H9 (cell line): ENCODE data around the gene EFNA5. TPM values are rescaled to one million over a fixed set of nuclear protein-coding genes. Genes with fewer than 3 reads are reported as not detected.

Source experiments
- DNase-seq: peaks from one replicate; pipeline ENCODE4 v3.0.0-alpha.2; 2017
- H2AFZ ChIP-seq: one replicate; pipeline ENCODE4 v1.6.1; 2013; ENCODE audit warnings: mild to moderate bottlenecking, low read length, control low read depth, moderate library complexity
- H2AK5ac ChIP-seq: 2 replicates; pipeline ENCODE4 v1.6.1; 2013; ENCODE audit warnings: low read length, control low read depth, mixed read lengths; ENCODE audit not compliant: insufficient read length
- H2BK120ac ChIP-seq: one replicate; pipeline ENCODE4 v1.6.1; 2013; ENCODE audit warnings: low read depth, mild to moderate bottlenecking, low read length, control low read depth, inconsistent platforms; ENCODE audit not compliant: poor library complexity, severe bottlenecking
- H2BK12ac ChIP-seq: 2 replicates; pipeline ENCODE4 v1.6.1; 2013; ENCODE audit warnings: low read length, control low read depth, mixed read lengths, low read depth; ENCODE audit not compliant: insufficient read length
- H2BK15ac ChIP-seq: 2 replicates; pipeline ENCODE4 v1.6.1; 2013; ENCODE audit warnings: low read depth, low read length, control low read depth
- H2BK20ac ChIP-seq: one replicate; pipeline ENCODE4 v1.6.1; 2013; ENCODE audit warnings: low read depth, mild to moderate bottlenecking, low read length, control low read depth, inconsistent platforms; ENCODE audit not compliant: poor library complexity, severe bottlenecking
- H2BK5ac ChIP-seq: 2 replicates; pipeline ENCODE4 v1.6.1; 2013; ENCODE audit warnings: low read length, control low read depth, mixed read lengths; ENCODE audit not compliant: insufficient read length
- H3K14ac ChIP-seq: 2 replicates; pipeline ENCODE4 v1.6.1; 2013; ENCODE audit warnings: low read length, control low read depth; ENCODE audit not compliant: insufficient read depth
- H3K18ac ChIP-seq: 2 replicates; pipeline ENCODE4 v1.6.1; 2013; ENCODE audit warnings: low read depth, mild to moderate bottlenecking, mixed read lengths, low read length, control low read depth; ENCODE audit not compliant: insufficient read length
- H3K23ac ChIP-seq: 2 replicates; pipeline ENCODE4 v1.6.1; 2013; ENCODE audit warnings: low read length, control low read depth, mixed read lengths, low read depth; ENCODE audit not compliant: insufficient read length
- H3K23me2 ChIP-seq: 2 replicates; pipeline ENCODE4 v1.6.1; 2013; ENCODE audit warnings: low read depth, mild to moderate bottlenecking, mixed read lengths, low read length, control low read depth; ENCODE audit not compliant: insufficient read length, poor library complexity, severe bottlenecking
- H3K27ac ChIP-seq: 2 replicates; pipeline ENCODE4 v1.5.1; 2013; ENCODE audit warnings: low read length, control low read depth, mixed read lengths, low read depth; ENCODE audit not compliant: insufficient read length
- H3K27me3 ChIP-seq: 2 replicates; pipeline ENCODE4 v1.6.1; 2013; ENCODE audit warnings: low read length, control low read depth, inconsistent platforms; ENCODE audit not compliant: insufficient read depth
- H3K4ac ChIP-seq: 2 replicates; pipeline ENCODE4 v1.6.1; 2013; ENCODE audit warnings: low read depth, mild to moderate bottlenecking, control low read depth, inconsistent platforms, low read length, moderate library complexity
- H3K4me1 ChIP-seq: 2 replicates; pipeline ENCODE4 v1.6.1; 2013; ENCODE audit warnings: low read length, control low read depth, inconsistent platforms; ENCODE audit not compliant: insufficient read depth
- H3K4me2 ChIP-seq: 2 replicates; pipeline ENCODE4 v1.6.1; 2013; ENCODE audit warnings: low read length, control low read depth, mixed read lengths; ENCODE audit not compliant: insufficient read length, insufficient read depth
- H3K56ac ChIP-seq: 2 replicates; pipeline ENCODE4 v1.6.1; 2013; ENCODE audit warnings: low read depth, mild to moderate bottlenecking, mixed read lengths, low read length, control low read depth; ENCODE audit not compliant: insufficient read length
- H3K79me1 ChIP-seq: 2 replicates; pipeline ENCODE4 v1.6.1; 2013; ENCODE audit warnings: low read depth, mild to moderate bottlenecking, moderate library complexity, low read length, control low read depth, inconsistent platforms; ENCODE audit not compliant: insufficient read depth, poor library complexity, severe bottlenecking
- H3K79me2 ChIP-seq: 2 replicates; pipeline ENCODE4 v1.6.1; 2013; ENCODE audit warnings: low read length, control low read depth, inconsistent platforms; ENCODE audit not compliant: insufficient read depth
- H3K9ac ChIP-seq: 2 replicates; pipeline ENCODE4 v1.6.1; 2013; ENCODE audit warnings: low read length, control low read depth, mixed read lengths; ENCODE audit not compliant: insufficient read length; ENCODE audit errors: extremely low read depth
- H3K9me3 ChIP-seq: one replicate; pipeline ENCODE4 v1.6.1; 2013; ENCODE audit warnings: low read depth, low read length, inconsistent platforms; ENCODE audit not compliant: control insufficient read depth
- H3T11ph ChIP-seq: one replicate; pipeline ENCODE4 v1.6.1; 2013; ENCODE audit warnings: mild to moderate bottlenecking, low read length, control low read depth, inconsistent platforms
- H4K20me1 ChIP-seq: one replicate; pipeline ENCODE4 v1.6.1; 2013; ENCODE audit not compliant: control insufficient read depth, insufficient read length, insufficient read depth
- H4K5ac ChIP-seq: 2 replicates; pipeline ENCODE4 v1.6.1; 2013; ENCODE audit warnings: low read depth, mild to moderate bottlenecking, mixed read lengths, low read length, control low read depth; ENCODE audit not compliant: insufficient read length
- H4K8ac ChIP-seq: replicated peaks from 2 replicates; pipeline ENCODE4 v1.6.1; 2013; ENCODE audit warnings: low read length, control low read depth, mixed read lengths, low read depth; ENCODE audit not compliant: insufficient read length
- H4K91ac ChIP-seq: 2 replicates; pipeline ENCODE4 v1.6.1; 2013; ENCODE audit warnings: low read depth, mild to moderate bottlenecking, moderate library complexity, mixed read lengths, low read length, control low read depth; ENCODE audit not compliant: insufficient read length
- H3K27ac Mint-ChIP-seq, 3 experiments: 2 replicates in 2 of 3; 3 replicates in 1 of 3; pipeline ENCODE4 v1.8.0; 2020 to 2021; ENCODE audit warnings: mixed read lengths in 3 of 3, mild to moderate bottlenecking in 1 of 3, moderate library complexity in 1 of 3
- H3K27me3 Mint-ChIP-seq: 2 replicates; pipeline ENCODE4 v1.8.0; 2021; ENCODE audit warnings: low read depth, mild to moderate bottlenecking, moderate library complexity, mixed read lengths
- H3K36me3 Mint-ChIP-seq, 3 experiments: 2 replicates in 2 of 3; 3 replicates in 1 of 3; pipeline ENCODE4 v1.8.0; 2020 to 2021; ENCODE audit warnings: low read depth in 3 of 3, mixed read lengths in 3 of 3; ENCODE audit not compliant: insufficient read depth in 1 of 3
- H3K4me1 Mint-ChIP-seq, 2 experiments: 2 replicates each; pipeline ENCODE4 v1.8.0; 2020; ENCODE audit warnings: mixed read lengths in 2 of 2
- H3K4me3 Mint-ChIP-seq, 2 experiments: 2 replicates in 1 of 2; 3 replicates in 1 of 2; pipeline ENCODE4 v1.8.0; 2020 to 2021; ENCODE audit warnings: mild to moderate bottlenecking in 2 of 2, mixed read lengths in 2 of 2, moderate library complexity in 1 of 2
- H3K9me3 Mint-ChIP-seq, 2 experiments: 2 replicates in 1 of 2; 3 replicates in 1 of 2; pipeline ENCODE4 v1.8.0; 2020; ENCODE audit warnings: mild to moderate bottlenecking in 2 of 2, mixed read lengths in 2 of 2, moderate library complexity in 1 of 2
- WGBS: extraction: QIAGEN DNeasy Blood & Tissue Kit; methylation state at CpG from one replicate; pipeline ENCODE4 v1.1.7; 2013; ENCODE audit warnings: missing lambda C conversion rate, low lambda C conversion rate, mixed read lengths; ENCODE audit not compliant: insufficient read length; ENCODE audit errors: extremely low coverage; 5-methylcytosine and 5-hydroxymethylcytosine counted together
- total RNA-seq: library from RNA; stranded (reverse); gene quantifications from 2 replicates; pipeline ENCODE4 v1.2.1, GENCODE V29; 2021
- TF ChIP-seq, protein P1 (sequence below): fragments of 200-600 bp; sonication (generic); conservative IDR thresholded peaks from 3 replicates; pipeline ENCODE4 v1.8.0; 2021; ENCODE audit warnings: antibody characterized with exemption, mild to moderate bottlenecking

EFNA5 gene
- total RNA-seq, 1 experiment from 2014 or later: 20.4 TPM

DNA sequence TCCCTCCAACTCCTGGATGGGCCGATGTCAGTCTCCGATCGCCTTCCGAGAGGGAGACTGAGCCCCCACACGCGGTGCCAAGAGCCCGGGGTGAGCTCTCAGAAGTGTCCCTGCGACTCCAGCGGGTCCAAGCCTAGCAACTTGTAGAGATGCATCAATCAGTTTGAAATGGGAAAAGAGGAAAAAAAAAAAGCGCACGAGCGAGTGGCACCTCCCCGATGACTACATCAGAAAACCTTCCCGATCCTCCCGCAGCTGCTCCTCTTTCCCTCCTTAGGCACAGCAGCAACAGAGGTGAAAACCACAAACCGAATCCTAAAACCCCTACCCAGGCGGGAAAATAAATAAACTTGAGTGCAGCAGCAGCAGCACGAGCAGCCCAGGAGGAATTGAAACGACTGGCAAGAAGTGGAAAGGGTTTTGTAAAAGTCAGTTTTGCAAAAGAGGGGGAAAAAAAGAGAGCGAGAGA, 1.0 kb upstream of the EFNA5 start:
- peak overlapping the region; percentile 90 to 93 for H3K4me3 Mint-ChIP-seq
- Histone ChIP-seq H3K79me2 (no peaks in the 10 kb centered on the region), H3K14ac (peak overlapping the region; percentile 54; the same call in 1 of the 2 replicates), H2BK120ac (no peak overlapping the region), H3K27ac (no peak overlapping the region), H3K56ac (no peak overlapping the region), H3K9ac (peak overlapping the region; percentile 20), H4K8ac (no peak overlapping the region), H3K18ac (no peak overlapping the region), H2AFZ (peak overlapping the region; percentile 19), H3T11ph (no peak overlapping the region), H2BK15ac (no peak overlapping the region), H4K5ac (no peak overlapping the region), H3K9me3 (no peaks in the 10 kb centered on the region), H2BK20ac (no peak overlapping the region), H3K4me2 (peak overlapping the region; percentile 86), H4K91ac (no peak overlapping the region), H3K79me1 (no peaks in the 10 kb centered on the region), H2AK5ac (no peak overlapping the region), H2BK12ac (peak overlapping the region; percentile 29), H3K23me2 (peaks cover 43% of the 10 kb centered on the region), H3K27me3 (peaks cover 2% of the 10 kb centered on the region; the same call in 1 of the 2 replicates), H2BK5ac (no peak overlapping the region), H3K4me1 (peaks cover 2% of the 10 kb centered on the region; the same call in 1 of the 2 replicates), H3K23ac (no peak overlapping the region), H3K4ac (no peak overlapping the region), H4K20me1 (no peaks in the 10 kb centered on the region)
- H3K9me3 Mint-ChIP-seq: no peaks in the 10 kb centered on the region; a peak in 1 of 5 replicates
- TF ChIP-seq, protein P1, sequence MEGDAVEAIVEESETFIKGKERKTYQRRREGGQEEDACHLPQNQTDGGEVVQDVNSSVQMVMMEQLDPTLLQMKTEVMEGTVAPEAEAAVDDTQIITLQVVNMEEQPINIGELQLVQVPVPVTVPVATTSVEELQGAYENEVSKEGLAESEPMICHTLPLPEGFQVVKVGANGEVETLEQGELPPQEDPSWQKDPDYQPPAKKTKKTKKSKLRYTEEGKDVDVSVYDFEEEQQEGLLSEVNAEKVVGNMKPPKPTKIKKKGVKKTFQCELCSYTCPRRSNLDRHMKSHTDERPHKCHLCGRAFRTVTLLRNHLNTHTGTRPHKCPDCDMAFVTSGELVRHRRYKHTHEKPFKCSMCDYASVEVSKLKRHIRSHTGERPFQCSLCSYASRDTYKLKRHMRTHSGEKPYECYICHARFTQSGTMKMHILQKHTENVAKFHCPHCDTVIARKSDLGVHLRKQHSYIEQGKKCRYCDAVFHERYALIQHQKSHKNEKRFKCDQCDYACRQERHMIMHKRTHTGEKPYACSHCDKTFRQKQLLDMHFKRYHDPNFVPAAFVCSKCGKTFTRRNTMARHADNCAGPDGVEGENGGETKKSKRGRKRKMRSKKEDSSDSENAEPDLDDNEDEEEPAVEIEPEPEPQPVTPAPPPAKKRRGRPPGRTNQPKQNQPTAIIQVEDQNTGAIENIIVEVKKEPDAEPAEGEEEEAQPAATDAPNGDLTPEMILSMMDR: no peak
- H3K27ac Mint-ChIP-seq: peak overlapping the region; percentile 76 to 98 (median 80); a peak in 6 of 7 replicates
- H3K4me1 Mint-ChIP-seq: peaks cover 36 to 40% of the 10 kb centered on the region in 2 experiments
- peaks cover 13% of the 10 kb centered on the region for H3K27me3 Mint-ChIP-seq
- H3K36me3 Mint-ChIP-seq: no peaks in the 10 kb centered on the region
- peak; percentile 58 for DNase-seq
- WGBS: no CpG with 5 or more reads among the region's 20 CpGs
